Measurements from ENCODE around the gene CCDC159. TPM values are rescaled to one million over a fixed set of nuclear protein-coding genes. Genes with fewer than 3 reads are reported as not detected.

Gene CCDC159
- total and polyA plus RNA-seq, 12 donors = 13.0 to 79.9 (median 19.7) TPM

GRCh38 chr19:11373885-11374432 is 27.6 kb downstream of the CCDC159 start:
- WGBS, 2 donors = 35 to 40% methylated on average over 11 of the region's 11 CpGs
- peaks cover 3 to 44% (median 30%) of the 10 kb centered on the region in 9 donors for H3K4me1 ChIP-seq
- H3K9me3 ChIP-seq = no peaks in the 10 kb centered on the region
- H3K4me3 ChIP-seq = peak overlapping the region in 9 of 10 donors; percentile 41 to 80 (median 70)
- H3K36me3 ChIP-seq = peaks cover 0 to 23% (median 0%) of the 10 kb centered on the region in 9 donors
- TF ChIP-seq CTCF (IDR thresholded peaks at IDR 0.05) = no peak
- no peak for DNase-seq
- peak overlapping the region in 9 of 10 donors; percentile 87 to 97 (median 95) for H3K27ac ChIP-seq
- H3K27me3 ChIP-seq = no peaks in the 10 kb centered on the region
- no peak for ATAC-seq
- intact Hi-C loops (cut with DNase I) = loop anchor here in 3 of 10 donors (1.0 to 10.0 kb wide), 5 partner anchors 28 to 221 kb away; partner anchors contain the start of genes CCDC159 (in 1 of the 3), ODAD3 (in 1 of the 3), PRKCSH (in 1 of the 3) and RAB3D (in 1 of the 3)

- H3K4me1 ChIP-seq = peaks cover 3 to 44% (median 30%) of the 10 kb centered on the region in 9 donors
- TF ChIP-seq CTCF (IDR thresholded peaks at IDR 0.05) = no peak
- ATAC-seq (peak; percentile 96 to 97 (median 97)), DNase-seq (peak; percentile 98 to 99)
- WGBS, 2 donors = 0 to 1% methylated on average over 44 of the region's 44 CpGs
- H3K9me3 ChIP-seq = no peaks in the 10 kb centered on the region
- intact Hi-C loops (cut with DNase I) = loop anchor here in 4 of 10 donors (1.0 to 10.0 kb wide), 7 partner anchors 28 to 220 kb away; partner anchors contain the start of genes CCDC159 (in 1 of the 4), ODAD3 (in 1 of the 4), PRKCSH (in 1 of the 4) and RAB3D (in 1 of the 4)
- H3K36me3 ChIP-seq = peaks cover 0 to 17% (median 0%) of the 10 kb centered on the region in 9 donors
- peak within 1 kb of the TSS; percentile 7 to 80 (median 67) for H3K4me3 ChIP-seq
- no peaks in the 10 kb centered on the region for H3K27me3 ChIP-seq
- H3K27ac ChIP-seq = peak within 1 kb of the TSS; percentile 87 to 97 (median 95)
Observed at GRCh38 chr19:11374433-11375142, 28.3 kb downstream of the CCDC159 start, which contains the start of gene SWSAP1. SWSAP1 (plus strand) TSS chr19:11374666; CDS start chr19:11374681, 15 bp downstream.

- ATAC-seq = peak in 6 of 8 donors; percentile 2 to 21 (median 14)
- WGBS, 2 donors = 10 to 14% methylated on average over 27 of the region's 27 CpGs
- H3K4me1 ChIP-seq = peaks cover 3 to 50% (median 33%) of the 10 kb centered on the region in 9 donors
Observed at GRCh38 chr19:11375143-11375948, 29.0 kb downstream of the CCDC159 start.

More at GRCh38 chr19:11375143-11375948, 29.0 kb downstream of the CCDC159 start:
- DNase-seq = peak; percentile 50 to 53
- Histone ChIP-seq H3K9me3 (no peaks in the 10 kb centered on the region), H3K4me3 (peak overlapping the region; percentile 7 to 80 (median 67)), H3K36me3 (peaks cover 0 to 17% (median 0%) of the 10 kb centered on the region in 9 donors), H3K27me3 (no peaks in the 10 kb centered on the region), H3K27ac (peak overlapping the region; percentile 26 to 97 (median 95))
- no peak for TF ChIP-seq CTCF (IDR thresholded peaks at IDR 0.05)
- intact Hi-C loops (cut with DNase I) = loop anchor here in 3 of 10 donors (5.0 to 10.0 kb wide), 4 partner anchors 72 to 219 kb away; partner anchors contain the start of genes TSPAN16 (in 1 of the 3) and ZNF627 (in 1 of the 3)
